PFSK-1 (cell line): Measurements from ENCODE around the gene ICA1.

Source experiments
- FOXP2 ChIP-seq: optimal IDR thresholded peaks from 2 replicates; pipeline ENCODE3; 2011; ENCODE audit warnings: borderline replicate concordance, control low read depth, inconsistent platforms; ENCODE audit not compliant: insufficient read depth; ENCODE audit errors: extremely low read length, extremely low read depth
- POLR2AphosphoS5 ChIP-seq: IDR thresholded peaks from 2 replicates; pipeline ENCODE4 v1.6.1; 2012; ENCODE audit warnings: low read depth, mild to moderate bottlenecking, control low read depth, low read length, moderate library complexity
- REST ChIP-seq, 2 experiments: IDR thresholded peaks; 2 replicates each; pipeline versions ENCODE4 v1.6.1 to v1.8.0; 2011 to 2012; ENCODE audit warnings: low read depth in 2 of 2, low read length in 2 of 2, control low read depth in 1 of 2, inconsistent platforms in 1 of 2, mild to moderate bottlenecking in 1 of 2, moderate library complexity in 1 of 2; ENCODE audit not compliant: insufficient read depth in 1 of 2
- SIN3A ChIP-seq: IDR thresholded peaks from 2 replicates; pipeline ENCODE4 v1.6.1; 2012; ENCODE audit warnings: mild to moderate bottlenecking, low read length, moderate library complexity, borderline replicate concordance; ENCODE audit not compliant: insufficient read depth
- TAF1 ChIP-seq: IDR thresholded peaks from 2 replicates; pipeline ENCODE4 v1.6.1; 2012; ENCODE audit warnings: low read length, control low read depth, borderline replicate concordance; ENCODE audit not compliant: insufficient read depth

ICA1 gene

GRCh38 chr7:8178353-8178752, 83.6 kb downstream of the ICA1 start:
- TF ChIP-seq REST (IDR thresholded peaks at IDR 0.05; ENCODE audit: insufficient read depth in 1 of 2, low read depth in 2 of 2, low read length in 2 of 2) (no peak), SIN3A (no peak), TAF1 (no peak), FOXP2 (no peak), POLR2AphosphoS5 (no peak)

DNA sequence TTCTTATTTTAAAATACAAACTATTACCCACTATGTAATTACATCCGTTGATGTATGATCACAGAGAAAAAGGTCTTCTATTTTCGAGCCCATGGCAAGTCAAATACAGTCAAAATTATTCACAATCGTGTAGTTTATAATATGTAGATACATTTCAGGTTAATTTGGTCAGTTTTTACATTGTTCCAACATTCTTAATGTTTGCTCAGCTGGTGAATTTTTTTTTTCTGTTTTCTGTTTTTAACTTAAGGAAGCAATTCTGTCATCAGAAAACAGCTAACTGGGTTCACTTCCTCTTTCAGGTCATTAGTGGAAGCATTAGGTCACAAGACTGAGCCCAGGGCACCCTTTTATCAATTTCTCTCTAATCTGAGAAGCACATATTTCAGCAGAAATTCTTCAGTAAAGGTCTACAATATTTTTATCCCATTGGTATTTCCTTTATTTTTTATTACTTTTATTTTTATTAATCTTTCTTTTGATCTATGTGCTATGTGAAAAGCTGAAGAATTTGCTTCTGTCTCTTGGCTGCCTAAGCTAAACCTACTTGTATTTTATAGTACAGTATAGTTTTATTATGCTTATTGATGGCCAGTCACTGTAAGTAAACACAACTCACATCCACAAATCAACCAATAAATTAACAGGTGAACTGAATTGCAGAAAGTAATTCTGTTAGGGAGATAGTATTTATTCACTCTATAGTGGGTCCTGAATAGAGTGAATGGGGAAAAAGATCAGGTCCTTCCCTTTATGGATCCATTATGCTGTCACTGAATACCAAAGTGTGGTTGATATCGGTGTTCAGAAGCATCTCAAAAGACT, 84.6 kb downstream of the ICA1 start:
- TF ChIP-seq POLR2AphosphoS5 (no peak), SIN3A (no peak), REST (IDR thresholded peaks at IDR 0.05; ENCODE audit: insufficient read depth in 1 of 2, low read depth in 2 of 2, low read length in 2 of 2) (no peak)

DNA sequence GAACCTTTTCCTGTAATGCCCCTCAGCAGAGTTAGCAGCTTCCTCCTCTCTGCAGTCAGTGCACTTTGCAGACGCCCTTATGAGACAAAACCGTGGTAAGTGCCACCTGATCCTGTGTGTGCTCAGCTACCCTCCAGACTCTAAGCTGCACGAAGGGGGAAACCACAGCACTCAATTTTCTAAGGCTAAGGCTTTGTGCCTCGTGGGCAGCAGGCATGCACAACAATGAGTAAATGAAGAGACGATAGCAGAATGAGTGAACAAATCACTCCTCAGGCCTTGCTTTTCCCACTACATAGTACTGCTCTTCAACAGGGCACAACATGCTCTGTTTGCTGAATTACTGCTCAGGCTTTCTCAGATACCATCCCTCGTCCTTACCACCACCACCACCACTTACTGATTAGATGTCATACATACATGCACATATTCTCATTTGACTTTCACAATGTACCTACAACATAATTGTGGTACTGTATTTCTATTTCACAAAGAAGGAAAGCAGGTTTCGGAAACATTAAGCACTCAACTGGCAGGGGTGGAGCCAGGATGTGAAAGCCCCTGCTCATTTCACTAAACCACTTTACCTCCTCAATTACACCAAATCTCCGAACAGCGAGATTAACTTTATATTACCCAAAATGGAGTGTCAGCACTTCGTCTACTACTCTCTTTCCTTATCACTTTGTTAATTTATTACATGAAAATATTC, 85.4 kb downstream of the ICA1 start:
- no peak for TF ChIP-seq SIN3A
- TF ChIP-seq TAF1: no peak

DNA sequence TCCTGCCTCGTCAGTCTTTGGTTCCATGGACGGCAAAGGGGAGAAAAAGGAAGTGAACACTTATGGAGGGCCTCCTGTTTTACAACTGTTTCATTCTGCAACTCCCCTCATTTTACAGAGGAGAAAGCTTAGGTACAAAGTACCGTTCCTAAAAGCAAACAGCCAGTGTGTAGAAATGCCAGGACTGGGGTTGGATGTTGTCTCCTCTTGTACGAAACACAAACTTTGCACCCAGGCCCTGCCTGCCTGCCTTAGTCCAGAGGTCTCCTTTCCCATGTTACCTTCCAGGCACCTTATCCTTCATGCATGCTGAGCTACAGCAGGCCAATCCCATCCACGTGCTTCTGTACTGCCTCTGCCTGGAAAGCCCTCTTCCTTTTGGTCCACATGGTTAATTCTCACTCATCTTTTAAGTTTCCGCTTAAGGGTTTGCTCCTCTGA, 86.0 kb downstream of the ICA1 start:
- TF ChIP-seq TAF1 (no peak), REST (IDR thresholded peaks at IDR 0.05; ENCODE audit: insufficient read depth in 1 of 2, low read depth in 2 of 2, low read length in 2 of 2) (no peak), SIN3A (no peak), FOXP2 (no peak), POLR2AphosphoS5 (no peak)

- TF ChIP-seq TAF1 (no peak), FOXP2 (no peak), SIN3A (no peak), REST (IDR thresholded peaks at IDR 0.05; ENCODE audit: insufficient read depth in 1 of 2, low read depth in 2 of 2, low read length in 2 of 2) (no peak), POLR2AphosphoS5 (no peak)
Measured at GRCh38 chr7:8172372-8173354, 89.3 kb downstream of the ICA1 start.
